Left colon (tissue), 2 donors: ENCODE measurements around the gene GAN. TPM values are rescaled to one million over a fixed set of nuclear protein-coding genes. Genes with fewer than 3 reads are reported as not detected.
"Not testable (repeated sequence)": the region's sequence is repeated elsewhere in the genome, so short reads cannot be mapped to it uniquely, and the experiment has no call there.

Source experiments
- ATAC-seq: fragments of 200-7000 bp; cut with Tn5 transposase; one replicate; pipeline ENCODE4 v1.9.1; 2020; ENCODE audit warnings: mild to moderate bottlenecking, moderate library complexity
- DNase-seq, 2 donors: peaks; one replicate each; pipeline ENCODE4 v3.0.0-alpha.2; 2020
- intact Hi-C, 2 donors: fragments of 100-400 bp; cut with DNase I in 1 of 2; cut with micrococcal nuclease in 1 of 2; formaldehyde crosslinking; loops; one replicate each; pipeline versions ENCODE4 v1.11.2 to v1.14.0; 2022; cut with DNase I, micrococcal nuclease
- total RNA-seq, 2 donors: library from RNA; stranded (reverse); fragmentation: NEBNext Ultra II Directional; extraction: Animal tissue kit (Norgen Biotek cat#: 25700); gene quantifications; one replicate each; pipeline ENCODE4 v1.2.1, GENCODE V29; 2021
- donor health status: DM: no; HTN: no; CAD: no.
- donor health status: DM: yes; HTN: yes; CAD: no.

The GAN gene
- total RNA-seq, 2 donors from 2014 or later, result 16.7 to 18.3 TPM

- intact Hi-C loops, result no loop called here
- ATAC-seq (no peak), DNase-seq (no peak)
These were observed 20.9 kb downstream of the GAN start for GRCh38 chr16:81335669-81336068.

DNA sequence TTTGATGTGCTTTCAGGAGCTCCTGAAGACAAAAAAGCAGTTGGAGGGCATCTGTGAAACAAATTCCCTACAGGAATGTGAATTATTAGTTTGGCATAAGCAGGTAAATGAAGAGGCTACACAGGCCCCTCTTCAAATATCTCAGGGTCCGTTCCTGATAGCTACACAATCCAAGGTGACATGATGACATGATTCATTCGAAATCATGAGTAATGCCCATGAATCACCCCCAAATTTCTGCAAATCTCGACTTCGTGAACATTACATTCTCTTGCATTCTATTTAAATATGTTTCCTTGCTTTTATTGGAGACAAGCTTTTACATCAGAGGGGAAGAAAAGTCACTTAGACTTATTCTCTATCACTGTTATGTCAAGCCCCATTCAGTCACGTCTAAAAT, 22.3 kb downstream of the GAN start:
- ATAC-seq, result no peak
- intact Hi-C loops, result no loop called here
- no peak for DNase-seq

- DNase-seq, ATAC-seq, intact Hi-C loops: not testable (repeated sequence)
These were observed 30.4 kb downstream of the GAN start for GRCh38 chr16:81345172-81345571.

DNA sequence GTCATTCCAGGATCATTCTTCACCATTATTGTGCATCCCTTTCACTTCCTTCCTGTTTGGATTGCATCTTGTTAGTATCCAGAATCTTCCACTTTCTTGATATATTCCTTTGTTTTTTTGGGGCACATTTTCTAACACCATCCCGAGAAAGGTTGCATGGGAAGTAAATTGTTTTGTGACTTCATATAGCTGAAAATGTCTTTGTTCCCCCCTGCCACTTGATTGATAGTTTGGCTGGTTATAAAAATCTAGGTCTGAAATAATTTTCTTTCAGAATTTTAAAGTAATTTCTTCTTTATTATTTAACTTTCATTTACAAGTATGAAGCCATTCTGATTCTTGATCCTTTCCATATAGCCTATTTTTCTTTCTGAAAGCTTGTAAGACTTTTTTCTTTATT, 32.7 kb downstream of the GAN start:
- intact Hi-C loops, result no loop called here
- ATAC-seq (no peak), DNase-seq (no peak)

DNA sequence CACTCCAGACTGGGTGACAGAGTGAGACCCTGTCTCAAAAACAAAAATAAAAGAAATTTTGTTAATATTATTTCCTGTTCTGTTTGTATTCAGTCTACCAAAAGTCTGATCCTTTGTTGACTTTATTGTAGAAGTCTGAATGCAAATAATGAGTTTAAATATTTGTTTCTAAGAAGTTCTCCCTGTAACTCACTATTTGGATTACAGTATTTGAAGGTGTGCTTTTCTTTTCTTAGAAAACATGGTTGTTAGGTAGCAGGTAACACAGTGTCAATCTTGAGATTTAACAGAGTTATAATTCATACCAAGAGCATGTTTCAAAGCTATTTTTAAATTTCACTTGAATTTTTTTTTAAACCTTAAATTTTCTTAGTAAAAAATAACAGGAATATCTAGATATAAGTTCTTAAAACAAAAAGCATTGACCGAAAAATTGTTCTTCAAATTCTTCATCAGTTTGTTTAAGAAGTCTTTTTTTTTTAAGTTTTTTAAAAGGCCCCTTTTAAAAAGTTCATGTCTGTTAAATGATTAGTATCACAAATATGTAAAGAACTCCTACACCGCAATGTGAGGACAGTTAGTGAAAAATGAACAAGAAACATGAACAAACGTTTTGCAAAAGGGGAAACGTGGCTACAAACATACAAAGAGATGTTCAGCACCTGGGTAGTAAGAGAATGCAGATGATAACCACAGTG, 35.0 kb downstream of the GAN start:
- DNase-seq (no peak), ATAC-seq (no peak)
- intact Hi-C loops, result no loop called here

- intact Hi-C loops, result no loop called here
- DNase-seq (no peak), ATAC-seq (peak; percentile 58)
These were observed 35.5 kb downstream of the GAN start for GRCh38 chr16:81350306-81350615.

DNA sequence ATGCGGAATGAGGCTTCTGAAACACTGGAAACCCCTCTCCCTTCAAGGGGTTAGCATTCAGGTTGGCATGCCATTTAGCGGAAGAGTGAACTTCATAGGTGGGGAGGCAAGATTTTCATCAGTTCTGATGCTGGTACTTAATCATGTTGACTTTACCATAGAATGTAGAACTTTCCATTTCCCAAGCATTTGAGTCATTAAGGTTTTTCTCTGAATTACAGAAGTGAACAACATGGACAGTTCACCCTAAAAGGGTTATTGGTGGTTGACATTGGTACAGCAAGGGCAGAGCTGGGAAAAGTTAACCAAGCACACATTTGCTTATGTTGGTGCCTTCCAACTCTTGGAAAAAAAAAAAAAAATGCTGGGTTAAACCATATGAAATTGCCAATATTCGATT, 39.1 kb downstream of the GAN start:
- ATAC-seq, result no peak
- intact Hi-C loops, result no loop called here
- DNase-seq, result no peak

DNA sequence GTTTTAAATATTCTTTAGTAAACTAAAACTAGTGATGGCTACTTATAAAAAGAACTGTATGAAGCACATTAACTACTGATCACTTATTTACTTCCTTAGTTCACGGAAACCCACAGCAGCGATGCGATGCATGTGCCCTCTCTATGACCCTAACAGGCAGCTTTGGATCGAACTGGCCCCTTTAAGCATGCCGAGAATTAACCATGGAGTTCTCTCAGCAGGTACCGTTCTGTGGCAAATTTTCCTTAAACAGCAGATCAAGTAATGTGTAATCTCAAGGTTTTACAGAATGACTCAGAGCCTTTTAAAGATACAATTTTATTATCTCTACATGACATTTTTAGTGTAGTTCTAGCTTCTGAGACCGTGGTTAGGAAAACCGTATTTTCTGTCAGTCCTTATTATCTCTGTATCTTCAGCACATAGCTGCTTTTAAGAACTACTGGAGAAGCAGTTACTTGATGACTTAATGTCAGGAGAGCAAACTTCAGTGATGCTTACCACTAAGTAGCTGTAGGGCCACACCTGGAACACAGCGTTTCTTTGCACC, 43.0 kb downstream of the GAN start:
- DNase-seq, result no peak
- ATAC-seq, result no peak
- intact Hi-C loops, result no loop called here

DNA sequence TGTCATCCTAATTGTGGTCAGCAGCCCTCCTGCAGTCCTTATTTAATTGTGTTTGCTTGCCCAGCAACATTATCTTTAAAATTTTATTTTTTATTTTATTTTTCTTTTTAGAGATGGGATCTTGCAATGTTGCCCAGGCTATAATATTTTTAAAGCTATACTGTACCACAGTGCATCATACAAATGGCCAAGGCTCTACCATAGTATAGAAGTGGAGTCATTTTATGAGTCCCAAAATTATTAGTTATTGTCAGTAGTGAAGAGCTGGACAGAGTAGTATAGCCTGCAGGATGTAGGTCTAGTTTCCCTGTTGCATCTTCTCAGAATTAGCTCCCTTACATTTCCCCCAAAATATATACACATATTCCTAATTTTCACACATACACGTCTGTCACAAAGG, 44.1 kb downstream of the GAN start:
- DNase-seq (no peak), ATAC-seq (no peak)
- intact Hi-C loops, result no loop called here

DNA sequence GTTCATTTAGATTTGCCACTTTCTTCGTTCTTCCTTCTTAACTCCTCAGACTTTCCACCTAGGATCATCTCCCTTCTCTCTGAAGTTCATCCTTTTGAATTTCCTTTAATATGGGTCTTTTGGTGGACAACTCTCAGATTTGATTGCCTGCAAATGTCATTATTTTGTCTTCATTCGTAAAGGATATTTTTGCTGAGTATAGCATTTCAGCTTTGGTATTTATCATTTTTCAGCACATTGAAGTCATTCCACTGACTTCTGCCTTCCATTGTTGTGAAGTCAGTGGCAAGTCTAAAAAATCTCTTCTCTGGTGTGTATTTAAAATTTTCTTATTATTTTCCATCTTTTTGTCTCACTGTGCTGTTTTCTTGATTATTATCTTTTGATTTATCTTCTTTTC, 45.4 kb downstream of the GAN start:
- intact Hi-C loops, result loop anchor here in 1 of 2 donors (10.0 kb wide), 1 partner anchor 365 kb away; no protein-coding TSS in a partner anchor
- no peak for ATAC-seq
- DNase-seq, result no peak

DNA sequence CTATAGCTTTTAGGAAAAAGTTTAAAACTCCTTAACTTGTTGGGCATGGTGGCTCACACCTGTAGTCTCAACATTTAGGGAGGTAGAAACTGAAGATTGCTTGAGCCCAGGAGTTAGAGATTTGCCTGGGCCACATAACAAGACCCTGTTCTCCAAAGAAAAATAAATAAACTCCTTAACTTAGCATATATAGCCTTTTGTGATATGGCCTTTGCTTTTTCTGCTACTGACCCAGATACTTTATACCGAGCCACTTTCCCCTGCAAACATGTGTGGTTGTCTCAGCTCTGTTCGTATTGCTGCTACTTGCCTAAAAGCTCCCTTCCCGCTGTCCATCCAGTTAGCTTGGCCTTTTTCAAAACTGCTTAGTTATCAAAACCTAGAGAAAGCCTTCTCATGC, 51.0 kb downstream of the GAN start:
- ATAC-seq, result no peak
- intact Hi-C loops, result loop anchor here in 1 of 2 donors (10.0 kb wide), 1 partner anchor 359 kb away; no protein-coding TSS in a partner anchor
- DNase-seq, result no peak

- DNase-seq (no peak), ATAC-seq (peak; percentile 67)
- intact Hi-C loops, result loop anchor here in 1 of 2 donors (10.0 kb wide), 1 partner anchor 358 kb away; no protein-coding TSS in a partner anchor
These were observed 51.7 kb downstream of the GAN start for GRCh38 chr16:81366316-81366932.

DNA sequence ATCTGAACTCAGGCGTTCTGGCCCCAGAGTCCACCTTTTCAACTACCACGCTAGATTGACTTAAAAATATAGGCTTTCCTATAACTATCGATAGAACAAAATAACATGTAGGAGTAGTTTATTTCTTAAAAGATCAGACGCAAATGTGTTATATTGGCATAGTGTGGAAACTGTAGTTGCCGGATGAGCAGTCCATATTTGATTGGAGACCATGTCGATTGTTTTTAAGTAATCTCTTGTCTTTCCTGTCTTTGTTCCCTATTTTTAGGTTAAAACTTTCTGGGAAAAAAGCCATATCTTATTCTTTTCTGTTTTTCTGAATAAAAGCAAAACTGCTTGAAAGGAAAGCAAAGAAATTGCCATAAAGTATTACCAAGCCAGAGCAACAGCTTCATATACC, 53.1 kb downstream of the GAN start:
- intact Hi-C loops, result loop anchor here in 1 of 2 donors (10.0 kb wide), 1 partner anchor 357 kb away; no protein-coding TSS in a partner anchor
- DNase-seq, result no peak
- ATAC-seq, result no peak

GRCh38 chr16:81369888-81370504, 55.2 kb downstream of the GAN start:
- ATAC-seq (no peak), DNase-seq (no peak)
- intact Hi-C loops, result loop anchor here in 1 of 2 donors (10.0 kb wide), 1 partner anchor 355 kb away; no protein-coding TSS in a partner anchor

- DNase-seq (no peak), ATAC-seq (no peak)
- intact Hi-C loops, result no loop called here
These were observed 56.3 kb downstream of the GAN start for GRCh38 chr16:81371106-81371505.

GRCh38 chr16:81374550-81374949, 59.8 kb downstream of the GAN start:
- intact Hi-C loops, result no loop called here
- DNase-seq (no peak), ATAC-seq (no peak)

- ATAC-seq (no peak), DNase-seq (no peak)
- intact Hi-C loops, result no loop called here
These were observed 62.1 kb downstream of the GAN start for GRCh38 chr16:81376880-81377279.

GRCh38 chr16:81378049-81378448, 63.3 kb downstream of the GAN start:
- intact Hi-C loops, result no loop called here
- no peak for ATAC-seq

DNA sequence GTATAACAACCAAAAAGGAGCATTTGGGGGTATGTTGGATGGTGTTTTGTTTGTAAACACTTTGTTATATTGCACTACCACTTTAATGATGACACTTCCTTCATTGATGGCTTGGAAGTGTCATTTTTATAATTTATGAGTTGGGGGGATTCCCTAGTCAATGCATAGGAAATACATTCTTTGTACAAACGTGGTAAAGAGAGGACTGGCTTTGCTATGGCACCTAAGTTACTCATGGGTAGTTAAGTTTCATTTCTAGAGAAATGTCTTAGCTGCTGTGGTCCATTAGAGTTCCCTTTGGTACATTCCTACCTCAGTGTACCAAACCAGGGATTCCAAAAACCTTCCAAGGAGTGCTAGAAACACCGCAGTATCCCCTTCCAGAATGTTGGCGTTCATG, 66.2 kb downstream of the GAN start:
- intact Hi-C loops, result no loop called here
- no peak for ATAC-seq
- no peak for DNase-seq

More at GRCh38 chr16:81378049-81378448, 63.3 kb downstream of the GAN start:
- no peak for DNase-seq

DNA sequence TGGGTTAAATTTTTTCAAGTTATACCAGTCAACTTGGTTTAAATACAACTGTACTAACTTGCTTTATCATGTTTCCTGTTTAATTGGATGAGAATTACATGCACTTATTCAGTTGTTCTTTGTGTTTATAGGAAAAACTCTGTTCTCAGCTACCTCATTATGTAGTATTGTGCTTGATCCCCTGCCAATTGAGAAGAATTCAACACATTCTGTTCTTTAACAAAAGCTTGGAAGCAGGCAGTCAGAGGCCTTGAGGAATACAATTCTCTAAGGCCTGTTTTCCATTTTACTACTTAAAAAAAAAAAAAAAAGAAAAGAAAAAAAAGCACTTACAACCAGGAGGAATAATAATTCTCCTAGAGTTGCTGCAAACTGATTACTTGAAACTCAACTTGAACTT, 69.2 kb downstream of the GAN start:
- DNase-seq (no peak), ATAC-seq (no peak)
- intact Hi-C loops, result no loop called here
